SU-DHL-6 (cell line): ENCODE measurements around the gene CEL.

Source experiments
- H2AFZ ChIP-seq: fragments of 200-600 bp; sonication (generic); 2 replicates; pipeline ENCODE4 v1.6.1; 2014; ENCODE audit warnings: low read depth, mild to moderate bottlenecking, moderate library complexity, mixed read lengths, antibody characterized with exemption, low read length; ENCODE audit not compliant: severe bottlenecking
- H3F3A ChIP-seq: fragments of 200-600 bp; shearing (Covaris generic); 2 replicates; pipeline ENCODE4 v1.6.0; 2016; ENCODE audit warnings: antibody characterized with exemption, mild to moderate bottlenecking; ENCODE audit not compliant: insufficient read depth
- H3K27ac ChIP-seq: fragments of 200-600 bp; sonication (generic); 2 replicates; pipeline ENCODE4 v1.5.1; 2016; ENCODE audit warnings: low read depth, mild to moderate bottlenecking, low read length, moderate library complexity, mixed read lengths
- H3K27me3 ChIP-seq: fragments of 200-600 bp; sonication (generic), shearing (Covaris generic); 2 replicates; pipeline ENCODE4 v1.6.0; 2014; ENCODE audit warnings: mild to moderate bottlenecking, low read length
- H3K36me3 ChIP-seq: fragments of 200-600 bp; sonication (generic); 2 replicates; pipeline ENCODE4 v1.6.1; 2014; ENCODE audit warnings: mild to moderate bottlenecking, low read length, mixed read lengths
- H3K4me2 ChIP-seq: fragments of 300-600, 200-600 bp; shearing (Covaris generic), sonication (generic); 2 replicates; pipeline ENCODE4 v1.6.0; 2014; ENCODE audit warnings: low read length, low read depth, mild to moderate bottlenecking; ENCODE audit not compliant: poor library complexity, severe bottlenecking
- H3K4me3 ChIP-seq: fragments of 200-600 bp; sonication (generic); 2 replicates; pipeline ENCODE4 v1.5.1; 2014; ENCODE audit warnings: antibody characterized with exemption, low read length, mild to moderate bottlenecking, mixed read lengths; ENCODE audit not compliant: insufficient read depth, poor library complexity, severe bottlenecking
- H3K79me2 ChIP-seq: fragments of 200-600 bp; sonication (generic); 2 replicates; pipeline ENCODE4 v1.6.1; 2014; ENCODE audit warnings: mild to moderate bottlenecking, low read length, moderate library complexity; ENCODE audit not compliant: insufficient read depth
- H3K9ac ChIP-seq: fragments of 200-600 bp; sonication (generic); 2 replicates; pipeline ENCODE4 v1.7.0; 2014; ENCODE audit warnings: mild to moderate bottlenecking, low read length
- H3K9me2 ChIP-seq: fragments of 200-600 bp; sonication (generic); replicated peaks from 2 replicates; pipeline ENCODE4 v1.6.1; 2014; ENCODE audit warnings: low read length; ENCODE audit not compliant: insufficient read depth
- H3K9me3 ChIP-seq: fragments of 200-600 bp; sonication (generic); 2 replicates; pipeline ENCODE4 v1.6.1; 2014; ENCODE audit warnings: low read length, mixed read lengths; ENCODE audit not compliant: insufficient read depth
- H4K20me1 ChIP-seq: fragments of 200-600 bp; sonication (generic); 2 replicates; pipeline ENCODE4 v1.6.1; 2014; ENCODE audit warnings: low read depth, mild to moderate bottlenecking, antibody characterized with exemption, low read length, moderate library complexity, mixed read lengths
- CTCF ChIP-seq: fragments of 200-600 bp; sonication (generic); IDR thresholded peaks from one replicate; pipeline ENCODE4 v1.5.1; 2017; ENCODE audit warnings: antibody characterized with exemption, mild to moderate bottlenecking, low read length, moderate library complexity; ENCODE audit not compliant: insufficient read depth, poor library complexity, severe bottlenecking
- EZH2phosphoT487 ChIP-seq: fragments of 200-600 bp; sonication (generic), shearing (Covaris generic); conservative IDR thresholded peaks from 2 replicates; pipeline ENCODE4 v1.6.1; 2018; ENCODE audit warnings: mild to moderate bottlenecking, antibody characterized with exemption, low read length, moderate library complexity, mixed read lengths

CEL gene

GRCh38 chr9:133103183-133103986 lies 41.6 kb downstream of the CEL start:
- H3K9ac ChIP-seq = no peak overlapping the region
- no peaks in the 10 kb centered on the region for H3K27me3 ChIP-seq
- H3K4me2 ChIP-seq = no peak overlapping the region
- H3K4me3 ChIP-seq = no peak overlapping the region
- H3K79me2 ChIP-seq = no peaks in the 10 kb centered on the region
- no peaks in the 10 kb centered on the region for H3F3A ChIP-seq
- no peak for TF ChIP-seq EZH2phosphoT487
- TF ChIP-seq CTCF = peak; percentile 96
- H4K20me1 ChIP-seq = no peaks in the 10 kb centered on the region
- H3K9me2 ChIP-seq = no peaks in the 10 kb centered on the region
- no peak overlapping the region for H3K27ac ChIP-seq
- H3K36me3 ChIP-seq = no peaks in the 10 kb centered on the region
- no peaks in the 10 kb centered on the region for H3K9me3 ChIP-seq
- no peak overlapping the region for H2AFZ ChIP-seq

GRCh38 chr9:133103987-133104505 lies 42.3 kb downstream of the CEL start:
- H3K27ac ChIP-seq = no peak overlapping the region
- no peaks in the 10 kb centered on the region for H3K9me3 ChIP-seq
- no peaks in the 10 kb centered on the region for H4K20me1 ChIP-seq
- H3K27me3 ChIP-seq = no peaks in the 10 kb centered on the region
- H3K4me3 ChIP-seq = no peak overlapping the region
- H3K36me3 ChIP-seq = no peaks in the 10 kb centered on the region
- no peaks in the 10 kb centered on the region for H3F3A ChIP-seq
- no peak for TF ChIP-seq CTCF
- TF ChIP-seq EZH2phosphoT487 = no peak
- H3K79me2 ChIP-seq = no peaks in the 10 kb centered on the region
- H3K9me2 ChIP-seq = no peaks in the 10 kb centered on the region
- H3K9ac ChIP-seq = no peak overlapping the region
- H2AFZ ChIP-seq = no peak overlapping the region
- H3K4me2 ChIP-seq = no peak overlapping the region

GRCh38 chr9:133104718-133105460 lies 43.1 kb downstream of the CEL start:
- Histone ChIP-seq H3F3A (no peaks in the 10 kb centered on the region), H2AFZ (no peak overlapping the region), H3K4me2 (no peak overlapping the region), H3K27me3 (no peaks in the 10 kb centered on the region), H3K9me3 (no peaks in the 10 kb centered on the region), H3K36me3 (no peaks in the 10 kb centered on the region), H3K9me2 (no peaks in the 10 kb centered on the region), H3K4me3 (no peak overlapping the region), H4K20me1 (no peaks in the 10 kb centered on the region), H3K27ac (no peak overlapping the region), H3K79me2 (no peaks in the 10 kb centered on the region), H3K9ac (no peak overlapping the region)
- no peak for TF ChIP-seq CTCF
- no peak for TF ChIP-seq EZH2phosphoT487
